Gastroesophageal sphincter (tissue), 4 donors: ENCODE measurements around the gene KCNC4. TPM values are rescaled to one million over a fixed set of nuclear protein-coding genes. Genes with fewer than 3 reads are reported as not detected.

Experiments
- ATAC-seq: fragments of 150-250 bp; one replicate; pipeline ENCODE4 v1.9.1; 2016; ENCODE audit warnings: mild to moderate bottlenecking, moderate library complexity
- H3K27ac ChIP-seq, 4 donors: fragments of 200-600 bp; sonication (generic) in 3 of 4; 1 replicate in 3 of 4; 2 replicates in 1 of 4; pipeline ENCODE4 v1.5.1; 2016 to 2019
- H3K27me3 ChIP-seq: fragments of 200-600 bp; sonication (generic); one replicate; pipeline ENCODE4 v1.5.1; 2019
- H3K36me3 ChIP-seq, 2 donors: fragments of 200-600 bp; sonication (generic); one replicate each; pipeline ENCODE4 v1.5.1; 2019; ENCODE audit warnings: control low read depth in 1 of 2
- H3K4me1 ChIP-seq, 3 donors: fragments of 200-600 bp; sonication (generic); 1 replicate in 2 of 3; 2 replicates in 1 of 3; pipeline ENCODE4 v1.5.1; 2016 to 2019; ENCODE audit warnings: control low read depth in 2 of 3
- H3K4me3 ChIP-seq, 2 donors: fragments of 200-600 bp; sonication (generic); one replicate each; pipeline ENCODE4 v1.5.1; 2019; ENCODE audit warnings: mild to moderate bottlenecking in 1 of 2, moderate library complexity in 1 of 2
- H3K9me3 ChIP-seq, 3 donors: fragments of 200-600 bp; sonication (generic); one replicate each; pipeline ENCODE4 v1.5.1; 2017 to 2019; ENCODE audit warnings: control low read depth in 2 of 3
- CTCF ChIP-seq, 4 experiments: fragments of 200-600 bp in 2 of 4; fragments of 450-650 bp in 2 of 4; sonication (generic) in 1 of 4; IDR thresholded peaks; one replicate each; pipeline ENCODE4 v1.5.1; 2017 to 2019; ENCODE audit warnings: antibody characterized with exemption in 4 of 4, mild to moderate bottlenecking in 2 of 4, moderate library complexity in 2 of 4
- EP300 ChIP-seq: sonication (generic); formaldehyde crosslinking; IDR thresholded peaks from one replicate; pipeline ENCODE4 v1.6.1; 2017; ENCODE audit warnings: antibody characterized with exemption, mild to moderate bottlenecking
- POLR2A ChIP-seq, 2 donors: fragments of 450-650 bp; IDR thresholded peaks; one replicate each; pipeline ENCODE4 v1.6.1; 2017; ENCODE audit warnings: antibody characterized with exemption in 2 of 2, mild to moderate bottlenecking in 2 of 2, moderate library complexity in 1 of 2
- POLR2AphosphoS5 ChIP-seq: sonication (generic); formaldehyde crosslinking; IDR thresholded peaks from one replicate; pipeline ENCODE4 v1.6.1; 2017; ENCODE audit warnings: antibody characterized with exemption
- WGBS, 2 donors: methylation state at CpG; one replicate each; pipeline ENCODE4 v1.1.5; 2018; ENCODE audit warnings: low coverage in 1 of 2; 5-methylcytosine and 5-hydroxymethylcytosine counted together
- total RNA-seq, 4 donors: library from RNA; depleted of rRNA; stranded (reverse); fragments of >200 nt; gene quantifications; one replicate each; pipeline ENCODE4 v1.1.0, GENCODE V29; 2016

The KCNC4 gene
- total RNA-seq, 4 donors from 2014 or later = 9.0 to 16.0 (median 13.4) TPM

DNA sequence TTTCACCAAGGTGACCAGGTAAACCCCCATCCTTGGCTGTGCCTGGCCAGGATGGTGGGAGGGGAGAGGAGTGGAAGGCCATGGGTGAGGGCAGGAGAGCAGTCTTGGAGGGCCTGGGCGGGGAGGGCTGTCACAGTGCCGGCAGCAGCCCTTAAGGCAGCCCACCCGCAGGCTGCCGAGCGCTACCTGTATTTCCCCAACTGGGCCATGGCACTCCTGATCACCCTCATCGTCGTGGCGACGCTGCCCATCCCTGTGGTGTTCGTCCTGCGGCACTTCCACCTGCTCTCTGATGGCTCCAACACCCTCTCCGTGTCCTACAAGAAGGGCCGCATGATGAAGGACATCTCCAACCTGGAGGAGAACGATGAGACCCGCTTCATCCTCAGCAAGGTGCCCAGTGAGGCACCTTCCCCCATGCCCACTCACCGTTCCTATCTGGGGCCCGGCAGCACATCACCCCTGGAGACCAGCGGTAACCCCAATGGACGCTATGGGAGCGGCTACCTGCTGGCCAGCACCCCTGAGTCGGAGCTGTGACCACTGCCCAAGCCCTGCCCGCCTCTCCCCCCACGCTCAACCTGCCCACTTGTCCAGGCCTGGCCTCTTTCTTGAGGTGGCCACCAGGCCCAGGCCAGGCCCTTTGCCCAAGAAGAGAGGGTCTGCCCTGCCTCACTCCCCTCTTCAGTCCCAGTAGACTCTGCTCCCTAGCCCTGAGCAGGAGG, 12.0 kb upstream of the KCNC4 start:
- WGBS, 2 donors = 83 to 100% methylated on average over 1 to 2 of the region's 23 CpGs
- Histone ChIP-seq H3K27me3 (no peaks in the 10 kb centered on the region), H3K4me1 (no peaks in the 10 kb centered on the region), H3K27ac (no peak overlapping the region), H3K9me3 (no peaks in the 10 kb centered on the region), H3K36me3 (no peaks in the 10 kb centered on the region), H3K4me3 (no peak overlapping the region)
- no peak for ATAC-seq
- TF ChIP-seq CTCF (IDR thresholded peaks at IDR 0.05) (no peak), POLR2AphosphoS5 (no peak), EP300 (no peak), POLR2A (IDR thresholded peaks at IDR 0.05) (no peak)

DNA sequence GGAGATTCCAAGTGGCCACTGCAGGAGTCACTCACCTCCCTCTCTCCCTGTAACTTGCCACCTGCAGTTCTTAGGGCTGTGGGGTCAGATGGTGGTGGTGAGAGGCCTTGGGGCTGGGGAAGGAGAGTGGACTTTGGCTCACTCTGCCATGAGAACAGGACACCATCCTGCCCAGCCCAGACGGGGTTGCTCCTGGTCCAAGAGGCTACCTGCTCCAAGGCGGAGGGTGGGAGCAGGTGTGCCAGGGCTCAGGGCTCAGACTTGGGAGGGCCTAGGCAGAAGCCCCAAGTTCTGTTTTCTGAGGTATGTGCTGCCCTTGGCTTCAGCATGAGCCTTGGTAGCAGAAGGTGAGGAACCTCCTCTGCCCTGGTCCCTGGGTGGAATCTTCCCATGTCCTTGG, 11.4 kb upstream of the KCNC4 start:
- no peaks in the 10 kb centered on the region for H3K27me3 ChIP-seq
- no peaks in the 10 kb centered on the region for H3K36me3 ChIP-seq
- no CpG with 5 or more reads among the region's 2 CpGs for WGBS, 2 donors
- no peak for ATAC-seq
- no peak overlapping the region for H3K4me3 ChIP-seq
- TF ChIP-seq CTCF (IDR thresholded peaks at IDR 0.05) = no peak
- no peak for TF ChIP-seq POLR2A (IDR thresholded peaks at IDR 0.05)
- TF ChIP-seq POLR2AphosphoS5 = no peak
- TF ChIP-seq EP300 = no peak
- no peak overlapping the region for H3K27ac ChIP-seq
- H3K4me1 ChIP-seq = no peaks in the 10 kb centered on the region
- H3K9me3 ChIP-seq = no peaks in the 10 kb centered on the region

DNA sequence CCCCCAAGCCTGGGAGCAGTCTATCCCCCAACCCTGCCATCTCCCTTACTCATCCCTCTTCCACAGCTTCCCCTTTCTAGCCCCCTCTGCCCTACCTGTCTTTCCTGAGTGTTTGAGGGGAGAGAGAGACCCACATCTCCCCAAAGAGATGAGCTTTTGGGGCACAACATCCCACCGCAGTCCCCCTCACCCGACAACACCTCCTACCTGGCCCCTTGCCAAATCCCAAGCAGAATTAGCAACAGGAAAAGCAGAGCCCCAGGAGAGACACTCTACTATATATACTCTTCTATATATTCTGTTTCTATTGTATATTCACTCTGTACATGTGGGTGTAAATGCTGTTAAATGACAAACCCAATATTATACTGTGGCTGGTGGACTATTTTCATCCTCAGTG, 9.9 kb upstream of the KCNC4 start:
- TF ChIP-seq EP300 (no peak), POLR2A (IDR thresholded peaks at IDR 0.05) (no peak), CTCF (IDR thresholded peaks at IDR 0.05) (no peak), POLR2AphosphoS5 (no peak)
- H3K4me3 ChIP-seq = no peak overlapping the region
- no peaks in the 10 kb centered on the region for H3K36me3 ChIP-seq
- H3K27ac ChIP-seq = no peak overlapping the region
- H3K9me3 ChIP-seq = no peaks in the 10 kb centered on the region
- no peak for ATAC-seq
- WGBS, 2 donors = 21 to 60% methylated on average over 1 to 2 of the region's 2 CpGs
- no peaks in the 10 kb centered on the region for H3K27me3 ChIP-seq
- no peaks in the 10 kb centered on the region for H3K4me1 ChIP-seq

GRCh38 chr1:110200666-110201065, 9.4 kb upstream of the KCNC4 start:
- WGBS, 2 donors = 79 to 85% methylated on average over 9 to 13 of the region's 14 CpGs
- Histone ChIP-seq H3K9me3 (no peaks in the 10 kb centered on the region), H3K36me3 (no peaks in the 10 kb centered on the region), H3K27ac (no peak overlapping the region), H3K4me1 (no peaks in the 10 kb centered on the region), H3K4me3 (no peak overlapping the region), H3K27me3 (no peaks in the 10 kb centered on the region)
- no peak for ATAC-seq
- TF ChIP-seq POLR2AphosphoS5 (no peak), EP300 (no peak), POLR2A (IDR thresholded peaks at IDR 0.05) (no peak), CTCF (IDR thresholded peaks at IDR 0.05) (no peak)

DNA sequence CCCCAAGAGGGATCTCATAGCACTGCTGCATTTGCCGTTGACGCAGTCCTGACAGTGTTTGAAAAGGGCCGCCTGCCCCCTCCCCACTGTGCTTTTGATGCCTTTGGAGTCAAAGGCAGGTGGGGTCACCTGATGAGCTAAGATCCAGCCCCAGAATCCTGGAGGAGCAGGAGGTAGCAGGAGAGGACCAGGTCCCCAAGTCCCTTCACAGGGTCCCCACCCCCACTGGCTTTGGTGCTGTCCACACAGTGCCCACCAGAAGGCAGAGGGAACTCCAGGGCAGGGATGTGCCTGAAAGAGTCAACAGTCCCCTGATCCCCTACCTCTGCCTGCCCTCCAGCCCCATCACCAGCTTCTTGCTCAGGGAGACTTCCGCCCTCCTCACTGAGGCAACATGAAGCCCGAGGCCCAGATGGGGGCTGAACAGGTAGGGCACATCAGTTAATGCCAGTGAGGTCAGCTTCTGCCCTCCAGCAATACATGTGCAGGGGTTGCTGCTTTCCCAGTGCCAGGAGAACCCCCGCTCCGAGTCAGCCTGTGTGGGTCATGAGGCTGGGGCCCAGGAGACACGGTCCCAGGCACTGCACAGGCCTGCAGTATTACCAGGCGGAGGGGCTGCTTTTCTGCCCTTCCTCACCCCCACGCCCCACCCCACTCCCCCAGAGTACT, 8.8 kb upstream of the KCNC4 start:
- no peaks in the 10 kb centered on the region for H3K36me3 ChIP-seq
- H3K4me1 ChIP-seq = no peaks in the 10 kb centered on the region
- no peak overlapping the region for H3K4me3 ChIP-seq
- ATAC-seq = no peak
- no peaks in the 10 kb centered on the region for H3K9me3 ChIP-seq
- no peak overlapping the region for H3K27ac ChIP-seq
- 81% methylated on average over 4 of the region's 10 CpGs; no CpG with 5 or more reads in 1 of the 2 donors for WGBS, 2 donors
- H3K27me3 ChIP-seq = no peaks in the 10 kb centered on the region
- TF ChIP-seq POLR2AphosphoS5 (no peak), CTCF (IDR thresholded peaks at IDR 0.05) (no peak), EP300 (no peak), POLR2A (IDR thresholded peaks at IDR 0.05) (no peak)
